ENCODE data around the gene HS2ST1.

- TF ChIP-seq EZH2 (IDR thresholded peaks at IDR 0.05; ENCODE audit: borderline replicate concordance, low read depth, low read length, poor library complexity, severe bottlenecking): no peak
- no peak for TF ChIP-seq CTCF (conservative IDR thresholded peaks at IDR 0.05; ENCODE audit: low read depth, low read length)
Observed at GRCh38 chr1:87115891-87116290, 201.5 kb downstream of the HS2ST1 start.

All from A673 (cell line).